ENCODE results near the gene WDFY1.
A peak's percentile ranks its signal among the peaks of the same experiment; 100 is the strongest.

Gene WDFY1, protein sequence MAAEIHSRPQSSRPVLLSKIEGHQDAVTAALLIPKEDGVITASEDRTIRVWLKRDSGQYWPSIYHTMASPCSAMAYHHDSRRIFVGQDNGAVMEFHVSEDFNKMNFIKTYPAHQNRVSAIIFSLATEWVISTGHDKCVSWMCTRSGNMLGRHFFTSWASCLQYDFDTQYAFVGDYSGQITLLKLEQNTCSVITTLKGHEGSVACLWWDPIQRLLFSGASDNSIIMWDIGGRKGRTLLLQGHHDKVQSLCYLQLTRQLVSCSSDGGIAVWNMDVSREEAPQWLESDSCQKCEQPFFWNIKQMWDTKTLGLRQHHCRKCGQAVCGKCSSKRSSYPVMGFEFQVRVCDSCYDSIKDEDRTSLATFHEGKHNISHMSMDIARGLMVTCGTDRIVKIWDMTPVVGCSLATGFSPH

GRCh38 chr2:223944703-223945531 lies at the start of gene WDFY1:
TSS of gene WDFY1 (minus strand) at chr2:223945335. CDS start at chr2:223945284, 51 bp downstream.
- FAIRE-seq: no peak

GRCh38 chr2:223994562-223995162 lies 49.5 kb upstream of the WDFY1 start:
- FAIRE-seq: no peak

DNA sequence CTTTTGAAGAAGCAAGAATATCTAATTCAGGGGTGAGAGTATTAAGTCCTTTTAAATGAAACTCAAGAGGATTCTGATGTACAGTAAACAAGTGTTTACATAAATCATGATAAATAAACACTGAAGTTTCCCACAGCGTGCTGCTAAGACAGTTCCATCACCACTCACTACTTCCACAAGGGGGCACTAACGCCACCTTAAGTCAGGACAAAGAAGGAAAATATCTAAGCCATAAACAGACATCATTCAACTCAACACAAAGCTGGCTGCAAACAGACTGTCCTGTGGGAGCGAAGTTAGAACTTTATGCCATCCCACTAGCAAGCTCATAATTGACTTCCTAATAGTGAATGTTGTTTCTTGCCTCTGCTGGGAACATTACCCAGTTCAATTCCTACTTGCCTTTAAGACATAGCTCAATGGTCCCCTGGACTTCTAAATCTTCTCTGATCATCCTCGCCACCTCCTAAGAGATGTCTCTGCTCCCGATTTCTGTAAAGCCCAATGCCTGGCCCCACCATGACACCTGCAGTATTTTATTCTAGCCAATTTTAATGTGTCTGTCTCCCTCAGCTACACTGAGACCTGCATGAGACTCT lies 48.6 kb upstream of the WDFY1 start:
- FAIRE-seq: peak; percentile 97

- FAIRE-seq: no peak
These were observed 46.5 kb upstream of the WDFY1 start for GRCh38 chr2:223991611-223992010.

- no peak for FAIRE-seq
These were observed 44.7 kb upstream of the WDFY1 start for GRCh38 chr2:223989856-223990232.

GRCh38 chr2:223989206-223989855 lies 44.2 kb upstream of the WDFY1 start:
- no peak for FAIRE-seq

- no peak for FAIRE-seq
These were observed 36.1 kb upstream of the WDFY1 start for GRCh38 chr2:223981241-223981640.

DNA sequence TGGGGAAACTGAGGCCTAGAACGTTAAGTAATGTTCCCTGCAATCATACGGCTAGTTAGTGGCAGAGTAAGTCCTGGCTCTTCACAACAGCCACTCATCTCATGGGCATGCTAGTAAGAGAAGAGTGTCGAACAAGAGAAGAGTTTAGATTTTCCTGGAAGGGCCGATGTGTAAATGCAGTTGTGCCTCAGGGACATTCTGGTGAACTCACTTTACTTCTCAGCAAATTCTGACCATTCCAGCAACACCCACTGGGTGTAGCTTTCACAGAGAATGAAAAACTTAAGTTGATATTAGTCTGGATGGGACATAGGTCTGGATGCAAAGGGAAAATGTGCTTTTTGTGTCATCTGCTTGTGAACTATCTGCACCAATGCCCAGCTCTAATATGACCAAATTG lies 35.7 kb upstream of the WDFY1 start:
- FAIRE-seq: no peak

DNA sequence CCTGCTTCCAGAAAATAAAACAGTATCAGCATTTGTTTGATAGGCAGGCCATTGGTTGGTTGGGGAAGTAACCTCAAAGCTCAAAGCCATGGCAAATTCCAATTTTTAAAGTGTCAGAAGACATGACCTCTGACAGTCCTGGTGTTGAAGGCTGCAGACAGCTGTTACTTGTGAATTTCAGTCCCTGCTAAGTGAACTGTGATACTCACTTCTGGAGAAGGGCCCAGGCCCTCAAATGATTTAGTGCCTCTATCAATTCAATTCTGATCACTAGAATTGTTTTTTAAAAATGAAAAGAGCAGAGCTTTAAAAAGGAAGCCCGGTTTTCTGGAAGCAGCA lies 35.2 kb upstream of the WDFY1 start:
- FAIRE-seq: no peak

DNA sequence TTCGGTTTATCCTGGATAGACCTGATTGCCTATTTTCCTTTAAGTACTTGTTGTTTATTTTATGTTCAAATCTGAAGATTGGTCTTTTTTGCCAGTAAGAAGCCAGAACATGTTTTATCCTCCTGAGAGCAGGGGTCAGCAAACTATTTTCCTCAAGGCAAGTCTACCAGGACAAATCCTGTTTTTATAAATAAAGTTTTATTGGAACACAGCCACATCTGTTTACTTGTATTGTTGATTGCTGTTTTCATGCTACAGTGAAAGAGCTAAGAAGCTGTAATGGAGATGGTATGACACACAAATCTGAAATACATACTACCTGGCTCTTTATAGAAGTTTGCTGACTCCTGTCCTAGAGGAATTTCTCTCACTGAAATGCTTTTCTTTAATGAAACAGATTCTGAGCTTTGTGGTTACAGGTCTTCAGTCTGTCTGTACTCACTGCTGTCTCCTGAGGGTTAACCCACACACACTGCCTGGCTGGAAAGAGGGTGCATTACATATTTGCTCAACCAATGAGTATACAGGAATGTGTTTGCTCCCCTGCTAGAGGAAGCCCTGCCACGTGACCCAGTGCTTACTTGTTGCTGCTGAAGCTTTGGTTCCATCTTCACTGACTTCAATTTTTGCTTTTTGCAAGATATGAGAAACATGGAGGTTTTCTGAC lies 34.7 kb upstream of the WDFY1 start:
- FAIRE-seq: no peak

DNA sequence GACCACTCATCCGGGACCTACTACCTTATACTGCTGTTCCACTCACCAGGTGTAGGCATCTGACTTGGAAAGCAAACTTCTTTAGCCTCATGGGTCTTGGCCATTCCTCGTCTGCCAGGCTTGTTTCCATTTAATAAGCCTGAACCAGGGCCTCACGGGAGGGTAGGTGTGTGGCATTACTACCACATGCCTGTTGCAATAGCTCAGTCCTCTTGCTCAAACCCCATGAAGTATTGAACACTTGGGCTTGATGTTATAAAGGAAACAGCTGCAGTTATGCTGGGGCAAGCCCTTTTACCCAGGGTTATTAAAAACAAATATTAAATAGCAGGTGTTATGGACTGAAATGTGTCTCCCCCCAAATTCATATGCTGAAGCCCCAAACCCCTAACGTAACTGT lies 33.3 kb upstream of the WDFY1 start:
- no peak for FAIRE-seq

DNA sequence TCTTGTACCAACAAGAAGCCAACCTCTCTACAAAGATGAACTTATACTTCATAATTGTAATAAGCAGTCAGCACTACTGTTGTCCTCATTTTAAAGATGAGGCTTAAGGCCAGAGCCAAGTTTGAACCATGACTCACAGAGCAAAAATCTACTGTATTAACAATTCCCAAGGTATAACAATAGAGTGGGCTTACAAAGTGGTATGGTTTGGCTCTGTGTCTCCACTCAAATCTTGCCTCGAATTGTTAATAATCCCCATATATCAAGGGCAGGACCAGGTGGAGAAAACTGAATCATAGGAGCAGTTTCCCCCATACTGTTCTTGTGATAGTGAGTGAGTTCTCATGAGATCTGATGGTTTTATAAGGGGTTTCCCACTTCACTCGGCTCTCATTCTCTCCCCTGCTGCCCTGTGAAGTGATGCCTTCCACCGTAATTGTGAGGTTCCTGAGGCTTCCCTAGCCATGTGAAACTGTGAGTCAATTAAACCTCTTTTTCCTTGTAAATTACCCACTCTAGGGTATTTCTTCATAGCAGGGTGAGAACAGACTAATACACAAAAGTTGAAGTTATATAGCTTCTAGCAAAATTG lies 31.6 kb upstream of the WDFY1 start:
- no peak for FAIRE-seq

- no peak for FAIRE-seq
These were observed 28.5 kb upstream of the WDFY1 start for GRCh38 chr2:223973606-223974005.

GRCh38 chr2:223972656-223973102 lies 27.5 kb upstream of the WDFY1 start:
- FAIRE-seq: no peak

GRCh38 chr2:223971731-223972130 lies 26.6 kb upstream of the WDFY1 start:
- FAIRE-seq: no peak

- peak; percentile 97 for FAIRE-seq
These were observed 25.4 kb upstream of the WDFY1 start for GRCh38 chr2:223970343-223971128.

DNA sequence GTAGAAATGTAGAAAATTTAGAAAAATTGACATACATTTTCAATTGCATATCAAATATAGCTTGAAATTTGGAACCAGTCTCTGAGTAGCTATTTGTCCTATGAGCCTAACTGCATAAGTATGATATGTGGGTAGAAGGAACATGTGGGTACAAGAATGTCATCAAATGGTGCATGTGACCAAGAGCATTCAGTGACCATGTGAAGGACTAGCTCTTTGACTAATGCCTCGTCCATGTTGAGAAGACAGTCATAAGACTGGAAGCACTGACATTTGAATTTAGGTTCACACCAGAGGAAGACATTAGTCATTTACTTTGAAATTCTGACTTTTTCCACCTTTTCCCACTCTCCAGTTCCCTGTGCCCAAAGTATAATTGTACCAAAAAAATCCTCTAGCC lies 24.7 kb upstream of the WDFY1 start:
- no peak for FAIRE-seq

DNA sequence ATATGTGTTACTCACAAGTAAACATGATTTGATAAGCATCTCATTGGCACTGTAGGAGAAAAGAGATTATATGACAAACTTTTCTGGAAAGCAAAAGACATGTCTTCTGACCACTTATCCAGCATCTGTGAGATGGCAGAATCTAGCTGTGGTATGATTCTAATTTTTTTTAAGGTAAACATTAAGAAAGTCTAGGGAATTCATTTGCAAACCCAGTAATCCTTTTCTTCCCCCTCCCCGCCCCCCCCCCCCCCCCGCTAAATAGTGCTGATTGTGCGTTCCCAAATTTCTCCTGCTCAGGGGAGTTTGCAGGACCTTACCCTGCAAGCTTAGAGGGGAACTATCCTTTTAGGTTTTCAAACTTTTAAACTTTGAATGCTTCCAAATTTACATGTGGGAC lies 24.2 kb upstream of the WDFY1 start:
- no peak for FAIRE-seq

DNA sequence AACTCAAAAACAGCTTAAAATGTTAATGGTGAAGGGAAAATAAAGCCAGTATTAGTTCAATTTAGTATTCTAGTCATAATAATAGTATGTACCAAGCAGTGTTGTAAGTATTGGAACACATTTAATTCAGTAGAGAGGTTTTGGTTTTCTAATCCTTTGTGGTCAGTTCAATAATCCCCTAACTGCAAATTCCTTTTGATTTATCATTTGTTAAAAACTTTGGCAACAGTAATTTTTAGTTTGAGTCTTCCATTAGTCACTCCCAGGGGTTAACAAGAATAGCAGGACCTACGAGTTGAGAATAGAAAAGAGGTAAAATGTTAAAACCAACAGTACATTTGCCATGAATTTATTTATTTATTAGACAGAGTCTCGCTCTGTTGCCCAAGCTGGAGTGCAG lies 22.8 kb upstream of the WDFY1 start:
- FAIRE-seq: no peak

- FAIRE-seq: no peak
These were observed 14.6 kb upstream of the WDFY1 start for GRCh38 chr2:223959688-223960087.
